KMS-11 (cell line): ENCODE measurements around the gene TMEM242.
"Not testable (repeated sequence)": the region's sequence is repeated elsewhere in the genome, so short reads cannot be mapped to it uniquely, and the experiment has no call there.

Source experiments
- H2AFZ ChIP-seq: fragments of 200-600 bp; sonication (generic); 2 replicates; pipeline ENCODE4 v1.6.1; 2016; ENCODE audit warnings: antibody characterized with exemption, mixed run types, low read depth
- H3K27ac ChIP-seq: fragments of 200-600 bp; sonication (generic); 2 replicates; pipeline ENCODE4 v1.6.1; 2016; ENCODE audit warnings: mild to moderate bottlenecking, mixed run types
- H3K27me3 ChIP-seq: fragments of 200-600 bp; sonication (generic); 2 replicates; pipeline ENCODE4 v1.6.1; 2017; ENCODE audit warnings: mild to moderate bottlenecking, low read depth, mixed run types, moderate library complexity; ENCODE audit not compliant: insufficient read depth
- H3K36me3 ChIP-seq: fragments of 200-600 bp; sonication (generic); 2 replicates; pipeline ENCODE4 v1.6.1; 2017; ENCODE audit warnings: mild to moderate bottlenecking, mixed run types; ENCODE audit not compliant: insufficient read depth
- H3K4me1 ChIP-seq: fragments of 200-600 bp; sonication (generic); 2 replicates; pipeline ENCODE4 v1.6.1; 2016; ENCODE audit warnings: mild to moderate bottlenecking, low read depth, mixed run types; ENCODE audit not compliant: poor library complexity, severe bottlenecking
- H3K4me2 ChIP-seq: fragments of 200-600 bp; sonication (generic); 2 replicates; pipeline ENCODE4 v1.7.0; 2016; ENCODE audit warnings: mild to moderate bottlenecking, mixed run types
- H3K4me3 ChIP-seq: fragments of 200-600 bp; sonication (generic); IDR thresholded peaks from 2 replicates; pipeline ENCODE4 v1.6.1; 2017; ENCODE audit warnings: low read depth, low read length, mixed read lengths; ENCODE audit not compliant: insufficient read depth
- H3K79me2 ChIP-seq: fragments of 200-600 bp; sonication (generic); 2 replicates; pipeline ENCODE4 v1.6.1; 2016; ENCODE audit warnings: low read depth, mixed run types; ENCODE audit not compliant: insufficient read depth
- H3K9ac ChIP-seq: fragments of 200-600 bp; sonication (generic); 2 replicates; pipeline ENCODE4 v1.6.1; 2016; ENCODE audit warnings: mild to moderate bottlenecking, mixed run types
- H4K20me1 ChIP-seq: fragments of 200-600 bp; sonication (generic); 2 replicates; pipeline ENCODE4 v1.6.1; 2016; ENCODE audit warnings: mild to moderate bottlenecking, mixed run types; ENCODE audit not compliant: insufficient read depth
- CTCF ChIP-seq: fragments of 200-600 bp; sonication (generic); conservative IDR thresholded peaks from 2 replicates; pipeline ENCODE4 v1.6.1; 2017; ENCODE audit warnings: low read depth, mild to moderate bottlenecking, antibody characterized with exemption, low read length, moderate library complexity, mixed read lengths

TMEM242 gene

GRCh38 chr6:157343732-157344131, 20.4 kb upstream of the TMEM242 start:
- no peak overlapping the region for H3K9ac ChIP-seq
- H2AFZ ChIP-seq = no peak overlapping the region
- H3K4me3 ChIP-seq = no peak overlapping the region
- no peak overlapping the region for H3K27ac ChIP-seq
- H3K79me2 ChIP-seq = no peaks in the 10 kb centered on the region
- H3K4me1 ChIP-seq = no peaks in the 10 kb centered on the region
- no peak for TF ChIP-seq CTCF
- H3K4me2 ChIP-seq = no peak overlapping the region
- no peaks in the 10 kb centered on the region for H3K36me3 ChIP-seq
- H4K20me1 ChIP-seq = no peaks in the 10 kb centered on the region
- H3K27me3 ChIP-seq = no peaks in the 10 kb centered on the region

GRCh38 chr6:157339432-157339831, 16.1 kb upstream of the TMEM242 start:
- no peaks in the 10 kb centered on the region for H3K4me1 ChIP-seq
- no peak overlapping the region for H3K4me2 ChIP-seq
- no peak overlapping the region for H2AFZ ChIP-seq
- H3K79me2 ChIP-seq = no peaks in the 10 kb centered on the region
- H3K9ac ChIP-seq = no peak overlapping the region
- H3K36me3 ChIP-seq = no peaks in the 10 kb centered on the region
- H3K27me3 ChIP-seq = no peaks in the 10 kb centered on the region
- no peak overlapping the region for H3K27ac ChIP-seq
- no peaks in the 10 kb centered on the region for H4K20me1 ChIP-seq
- no peak for TF ChIP-seq CTCF
- no peak overlapping the region for H3K4me3 ChIP-seq

- Histone ChIP-seq H3K36me3 (no peaks in the 10 kb centered on the region), H3K4me3 (no peak overlapping the region), H2AFZ (no peak overlapping the region), H3K27me3 (no peaks in the 10 kb centered on the region), H3K79me2 (no peaks in the 10 kb centered on the region), H3K4me2 (no peak overlapping the region), H3K4me1 (no peaks in the 10 kb centered on the region), H3K9ac (no peak overlapping the region), H4K20me1 (no peaks in the 10 kb centered on the region), H3K27ac (no peak overlapping the region)
- TF ChIP-seq CTCF = no peak
Observed at GRCh38 chr6:157337751-157338150, 14.4 kb upstream of the TMEM242 start.

GRCh38 chr6:157337276-157337675, 14.0 kb upstream of the TMEM242 start:
- H3K4me2 ChIP-seq, H3K27ac ChIP-seq, H3K4me1 ChIP-seq, H3K36me3 ChIP-seq, H2AFZ ChIP-seq, H3K27me3 ChIP-seq, H3K4me3 ChIP-seq, H4K20me1 ChIP-seq, H3K9ac ChIP-seq, H3K79me2 ChIP-seq: not testable (repeated sequence)

GRCh38 chr6:157335829-157336228, 12.5 kb upstream of the TMEM242 start:
- H4K20me1 ChIP-seq = no peaks in the 10 kb centered on the region
- no peaks in the 10 kb centered on the region for H3K36me3 ChIP-seq
- H3K27me3 ChIP-seq = no peaks in the 10 kb centered on the region
- no peak overlapping the region for H3K4me2 ChIP-seq
- no peaks in the 10 kb centered on the region for H3K79me2 ChIP-seq
- H3K27ac ChIP-seq = no peak overlapping the region
- TF ChIP-seq CTCF = no peak
- no peak overlapping the region for H2AFZ ChIP-seq
- no peak overlapping the region for H3K4me3 ChIP-seq
- H3K9ac ChIP-seq = no peak overlapping the region
- H3K4me1 ChIP-seq = no peaks in the 10 kb centered on the region
